K562 (cell line): ENCODE data around the gene PIAS3. TPM values are rescaled to one million over a fixed set of nuclear protein-coding genes. Genes with fewer than 3 reads are reported as not detected.

ENCODE experiments used
- CCNT2 ChIP-seq: IDR thresholded peaks from 2 replicates; pipeline ENCODE4 v1.6.1; 2011; ENCODE audit warnings: borderline replicate concordance, low read depth, mild to moderate bottlenecking, moderate library complexity, mixed read lengths, low read length; ENCODE audit not compliant: insufficient read length; ENCODE audit errors: extremely low read depth
- CHD4 ChIP-seq: fragments of 200-600 bp; sonication (generic); IDR thresholded peaks from 3 replicates; pipeline ENCODE4 v1.6.1; 2012; ENCODE audit warnings: low read depth, mild to moderate bottlenecking, mixed read lengths, low read length, inconsistent platforms; ENCODE audit not compliant: insufficient read depth, insufficient replicate concordance, poor library complexity, severe bottlenecking
- CREB1 ChIP-seq, 2 experiments: sonication (generic) in 1 of 2; formaldehyde crosslinking in 1 of 2; IDR thresholded peaks; 2 replicates each; pipeline versions ENCODE4 v1.6.1 to v1.8.0; 2012 to 2022; ENCODE audit warnings: inconsistent platforms in 1 of 2, mild to moderate bottlenecking in 1 of 2, missing genetic modification reagents in 1 of 2, moderate library complexity in 1 of 2
- DPF2 ChIP-seq: fragments of 450-650 bp; IDR thresholded peaks from 2 replicates; pipeline ENCODE4 v1.6.1; 2016
- MCM2 ChIP-seq: fragments of 450-650 bp; IDR thresholded peaks from 2 replicates; pipeline ENCODE4 v1.6.1; 2017; ENCODE audit warnings: low read depth, mild to moderate bottlenecking
- NCOA6 ChIP-seq: fragments of 450-650 bp; IDR thresholded peaks from 2 replicates; pipeline ENCODE4 v1.6.1; 2017; ENCODE audit warnings: mild to moderate bottlenecking
- NFE2L1 ChIP-seq: fragments of 450-650 bp; IDR thresholded peaks from 2 replicates; pipeline ENCODE4 v1.6.1; 2016; ENCODE audit warnings: missing genetic modification characterization, low read depth, mild to moderate bottlenecking, missing compliant biosample characterization, moderate library complexity, borderline replicate concordance
- PKNOX1 ChIP-seq: fragments of 450-650 bp; IDR thresholded peaks from 2 replicates; pipeline ENCODE4 v1.6.1; 2016
- PTRF ChIP-seq: fragments of 450-650 bp; IDR thresholded peaks from 2 replicates; pipeline ENCODE4 v1.6.1; 2016; ENCODE audit warnings: mild to moderate bottlenecking, missing genetic modification characterization, missing compliant biosample characterization
- PTTG1 ChIP-seq: fragments of 450-650 bp; IDR thresholded peaks from 2 replicates; pipeline ENCODE4 v1.6.1; 2016; ENCODE audit warnings: low read depth, mild to moderate bottlenecking, missing genetic modification characterization, missing compliant biosample characterization
- SIX5 ChIP-seq, 2 experiments: IDR thresholded peaks; 2 replicates each; pipeline ENCODE4 v1.6.1; 2011; ENCODE audit warnings: low read length in 2 of 2, borderline replicate concordance in 1 of 2, low read depth in 1 of 2, mild to moderate bottlenecking in 1 of 2, moderate library complexity in 1 of 2; ENCODE audit not compliant: insufficient read depth in 1 of 2
- TBL1XR1 ChIP-seq, 2 experiments: IDR thresholded peaks; 2 replicates each; pipeline ENCODE4 v1.6.1; 2012; ENCODE audit warnings: improper control_type of control experiment in 2 of 2, low read length in 2 of 2, mild to moderate bottlenecking in 1 of 2
- THRA ChIP-seq: fragments of 450-650 bp; IDR thresholded peaks from 2 replicates; pipeline ENCODE4 v1.6.1; 2017; ENCODE audit warnings: mild to moderate bottlenecking, moderate library complexity
- YBX1 ChIP-seq: fragments of 450-650 bp; IDR thresholded peaks from 2 replicates; pipeline ENCODE4 v1.7.1; 2016; ENCODE audit warnings: mild to moderate bottlenecking
- ZNF274 ChIP-seq: IDR thresholded peaks from 2 replicates; pipeline ENCODE4 v1.6.1; 2011; ENCODE audit warnings: low read depth, mild to moderate bottlenecking, low read length, moderate library complexity, borderline replicate concordance
- ZNF354B ChIP-seq: fragments of 250-450 bp; sonication (Bioruptor Pico); IDR thresholded peaks from 2 replicates; pipeline ENCODE4 v1.4.0; 2020
- ZNF668 ChIP-seq: fragments of 250-450 bp; sonication (Bioruptor Pico); IDR thresholded peaks from 2 replicates; pipeline ENCODE4 v1.8.0; 2022; ENCODE audit warnings: mild to moderate bottlenecking, inconsistent platforms
- polyA plus RNA-seq, 8 experiments: library from polyadenylated mRNA; depleted of rRNA in 4 of 8; stranded (reverse) in 5 of 8; unstranded in 3 of 8; fragments of >200 nt; fragmentation: Nextera tagmentation in 2 of 8; fragmentation: Illumina TruSeq in 1 of 8; extraction: Ambion mirVana in 2 of 8; extraction: Trizol in 1 of 8; gene quantifications; 2 replicates each; pipeline versions ENCODE4 v1.2.1 to v1.2.3, GENCODE V29; 2011 to 2014; ENCODE audit warnings: inconsistent platforms in 1 of 8, missing spikeins in 1 of 8
- total RNA-seq, 7 experiments: library from RNA; depleted of rRNA in 6 of 7; stranded (reverse); fragments of >200 nt in 6 of 7; fragmentation: Illumina TruSeq in 2 of 7; extraction: Trizol in 2 of 7; gene quantifications; 2 replicates each; pipeline versions ENCODE4 v1.2.1 to v1.2.3, GENCODE V29; 2011 to 2021; ENCODE audit warnings: low replicate concordance in 1 of 7
- TF ChIP-seq, protein P1 (sequence below): fragments of 450-650 bp; IDR thresholded peaks from 2 replicates; pipeline ENCODE4 v1.6.1; 2018; ENCODE audit warnings: mild to moderate bottlenecking, low read depth; ENCODE audit not compliant: partially characterized antibody
- TF ChIP-seq, protein P2 (sequence below): sonication (generic); formaldehyde crosslinking; IDR thresholded peaks from 2 replicates; pipeline ENCODE4 v1.8.0; 2022; ENCODE audit warnings: missing genetic modification reagents, mild to moderate bottlenecking, moderate library complexity, borderline replicate concordance
- TF ChIP-seq, protein P3 (sequence below), 2 experiments: fragments of 200-800 bp in 1 of 2; sonication (Bioruptor generic) in 1 of 2; sonication (generic) in 1 of 2; formaldehyde crosslinking in 1 of 2; IDR thresholded peaks in 1 of 2; conservative IDR thresholded peaks in 1 of 2; 2 replicates each; pipeline versions ENCODE4 v1.5.0 to v1.6.1; 2016 to 2020; ENCODE audit warnings: missing compliant biosample characterization in 1 of 2, missing genetic modification characterization in 1 of 2, missing genetic modification reagents in 1 of 2

Gene PIAS3
- total and polyA plus RNA-seq, 9 of the 15 experiments (the other 6 are each of a cell fraction or from before 2014, with no cell fraction given) = 1.1 to 25.6 (median 7.9) TPM

- TF ChIP-seq, protein P1, sequence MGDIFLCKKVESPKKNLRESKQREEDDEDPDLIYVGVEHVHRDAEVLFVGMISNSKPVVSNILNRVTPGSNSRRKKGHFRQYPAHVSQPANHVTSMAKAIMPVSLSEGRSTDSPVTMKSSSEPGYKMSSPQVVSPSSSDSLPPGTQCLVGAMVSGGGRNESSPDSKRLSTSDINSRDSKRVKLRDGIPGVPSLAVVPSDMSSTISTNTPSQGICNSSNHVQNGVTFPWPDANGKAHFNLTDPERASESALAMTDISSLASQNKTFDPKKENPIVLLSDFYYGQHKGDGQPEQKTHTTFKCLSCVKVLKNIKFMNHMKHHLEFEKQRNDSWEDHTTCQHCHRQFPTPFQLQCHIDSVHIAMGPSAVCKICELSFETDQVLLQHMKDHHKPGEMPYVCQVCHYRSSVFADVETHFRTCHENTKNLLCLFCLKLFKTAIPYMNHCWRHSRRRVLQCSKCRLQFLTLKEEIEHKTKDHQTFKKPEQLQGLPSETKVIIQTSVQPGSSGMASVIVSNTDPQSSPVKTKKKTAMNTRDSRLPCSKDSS = no peak
- TF ChIP-seq ZNF274 (no peak), ZNF354B (CRISPR knock-in tag) (no peak), SIX5 (IDR thresholded peaks at IDR 0.05; ENCODE audit: borderline replicate concordance in 1 of 2, insufficient read depth in 1 of 2, low read depth in 1 of 2, low read length in 2 of 2) (no peak), CCNT2 (no peak), TBL1XR1 (IDR thresholded peaks at IDR 0.05; ENCODE audit: low read length in 2 of 2) (no peak), PTRF (tag) (no peak), YBX1 (no peak), ZNF668 (no peak), NFE2L1 (tag) (no peak), PKNOX1 (no peak), DPF2 (no peak), CHD4 (no peak), MCM2 (no peak), THRA (no peak), PTTG1 (tag) (no peak), NCOA6 (no peak), CREB1 (IDR thresholded peaks at IDR 0.05) (peak; percentile 53; the same call in 1 of the 2 replicates), CREB1 (CRISPR knock-in tag; IDR thresholded peaks at IDR 0.05) (peak; percentile 51; the same call in 1 of the 2 replicates)
- TF ChIP-seq, protein P2, sequence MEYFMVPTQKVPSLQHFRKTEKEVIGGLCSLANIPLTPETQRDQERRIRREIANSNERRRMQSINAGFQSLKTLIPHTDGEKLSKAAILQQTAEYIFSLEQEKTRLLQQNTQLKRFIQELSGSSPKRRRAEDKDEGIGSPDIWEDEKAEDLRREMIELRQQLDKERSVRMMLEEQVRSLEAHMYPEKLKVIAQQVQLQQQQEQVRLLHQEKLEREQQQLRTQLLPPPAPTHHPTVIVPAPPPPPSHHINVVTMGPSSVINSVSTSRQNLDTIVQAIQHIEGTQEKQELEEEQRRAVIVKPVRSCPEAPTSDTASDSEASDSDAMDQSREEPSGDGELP (CRISPR knock-in tag) = peak; percentile 92
- TF ChIP-seq, protein P3, sequence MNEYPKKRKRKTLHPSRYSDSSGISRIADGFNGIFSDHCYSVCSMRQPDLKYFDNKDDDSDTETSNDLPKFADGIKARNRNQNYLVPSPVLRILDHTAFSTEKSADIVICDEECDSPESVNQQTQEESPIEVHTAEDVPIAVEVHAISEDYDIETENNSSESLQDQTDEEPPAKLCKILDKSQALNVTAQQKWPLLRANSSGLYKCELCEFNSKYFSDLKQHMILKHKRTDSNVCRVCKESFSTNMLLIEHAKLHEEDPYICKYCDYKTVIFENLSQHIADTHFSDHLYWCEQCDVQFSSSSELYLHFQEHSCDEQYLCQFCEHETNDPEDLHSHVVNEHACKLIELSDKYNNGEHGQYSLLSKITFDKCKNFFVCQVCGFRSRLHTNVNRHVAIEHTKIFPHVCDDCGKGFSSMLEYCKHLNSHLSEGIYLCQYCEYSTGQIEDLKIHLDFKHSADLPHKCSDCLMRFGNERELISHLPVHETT (CRISPR knock-in tag; conservative IDR thresholded peaks at IDR 0.05 in 1 of 2, IDR thresholded peaks at IDR 0.05 in 1 of 2) = no peak
Observed at GRCh38 chr1:145845514-145846161, 13.2 kb downstream of the PIAS3 start, which contains the start of gene NUDT17 (continued).
